ENCODE measurements around the gene PLEKHF1. TPM values are rescaled to one million over a fixed set of nuclear protein-coding genes. Genes with fewer than 3 reads are reported as not detected.

The PLEKHF1 gene, protein sequence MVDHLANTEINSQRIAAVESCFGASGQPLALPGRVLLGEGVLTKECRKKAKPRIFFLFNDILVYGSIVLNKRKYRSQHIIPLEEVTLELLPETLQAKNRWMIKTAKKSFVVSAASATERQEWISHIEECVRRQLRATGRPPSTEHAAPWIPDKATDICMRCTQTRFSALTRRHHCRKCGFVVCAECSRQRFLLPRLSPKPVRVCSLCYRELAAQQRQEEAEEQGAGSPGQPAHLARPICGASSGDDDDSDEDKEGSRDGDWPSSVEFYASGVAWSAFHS
- total RNA-seq, result 10 to 100 TPM; 28.6 to 49.1 (median 38.8) TPM

DNA sequence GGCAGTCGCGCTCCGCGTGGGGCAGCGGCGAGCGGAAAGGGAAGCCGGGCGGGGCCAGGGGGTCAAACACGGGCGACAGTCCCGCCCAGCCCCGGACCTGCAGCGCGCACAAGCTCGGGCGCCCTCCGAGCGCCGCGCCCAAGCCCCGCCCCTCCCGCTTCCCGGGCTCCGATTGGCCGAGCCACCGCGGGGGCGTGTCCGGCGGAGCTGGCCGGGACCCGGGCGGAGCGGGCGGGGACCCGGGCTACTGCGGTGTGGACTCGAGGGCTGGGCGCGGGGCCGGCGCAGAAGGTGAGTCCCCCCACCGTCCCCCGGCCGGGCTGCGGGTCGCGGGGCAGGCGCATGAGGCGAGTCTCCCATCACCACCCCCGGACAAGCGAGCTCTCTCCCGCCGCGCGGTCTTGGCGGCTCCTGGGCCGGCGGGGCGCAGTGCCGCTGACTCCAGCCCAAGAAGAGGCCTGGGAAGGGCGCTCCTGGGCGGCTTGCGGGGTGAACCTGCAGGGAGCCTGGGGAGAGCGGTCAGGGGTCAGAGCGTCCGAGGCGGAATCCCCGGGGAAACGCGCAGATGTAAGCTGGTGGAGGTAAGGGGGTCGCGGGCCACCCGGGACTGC is at the start of gene PLEKHF1:
TSS of gene PLEKHF1 (plus strand) at position 247 of the 611 bp plus-strand sequence. CDS start 8,379 bp downstream, outside the sequence.
- peak; percentile 90 for ATAC-seq

DNA sequence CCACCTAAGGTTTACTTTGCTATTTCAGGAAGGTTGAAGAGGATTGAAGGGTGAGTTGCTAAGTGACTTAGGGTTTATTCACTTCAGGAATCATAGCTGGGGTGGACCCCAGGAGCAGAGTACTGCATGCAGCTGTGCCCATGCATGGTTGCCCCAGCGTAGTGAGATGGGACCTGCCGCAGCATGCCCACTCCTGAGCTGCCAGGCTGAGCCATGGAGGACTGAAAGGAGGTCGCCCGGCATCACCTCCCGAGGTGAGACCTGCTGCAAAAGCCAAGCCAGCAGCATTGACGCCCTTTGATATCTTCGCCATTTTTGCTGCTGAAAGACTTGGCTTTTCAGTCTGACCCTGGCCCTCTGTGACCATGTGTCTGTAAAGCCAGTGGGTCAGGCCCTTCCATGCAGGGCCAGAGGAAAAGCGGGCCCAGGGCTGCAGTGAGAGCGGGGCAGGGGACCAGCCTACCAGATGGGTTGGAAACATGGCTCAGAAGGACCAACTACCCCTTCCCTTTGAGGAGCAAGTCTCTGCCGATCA is 49.3 kb upstream of the PLEKHF1 start:
- WGBS, 2 donors (ENCODE audit: low coverage in 1 of 2), result 100% methylated on average over 1 of the region's 10 CpGs; no CpG with 5 or more reads in 1 of the 2 donors
- no peak overlapping the region for H3K27ac ChIP-seq
- ATAC-seq, result no peak
- peaks cover 4% of the 10 kb centered on the region for H3K27me3 ChIP-seq
- TF ChIP-seq, protein P1, sequence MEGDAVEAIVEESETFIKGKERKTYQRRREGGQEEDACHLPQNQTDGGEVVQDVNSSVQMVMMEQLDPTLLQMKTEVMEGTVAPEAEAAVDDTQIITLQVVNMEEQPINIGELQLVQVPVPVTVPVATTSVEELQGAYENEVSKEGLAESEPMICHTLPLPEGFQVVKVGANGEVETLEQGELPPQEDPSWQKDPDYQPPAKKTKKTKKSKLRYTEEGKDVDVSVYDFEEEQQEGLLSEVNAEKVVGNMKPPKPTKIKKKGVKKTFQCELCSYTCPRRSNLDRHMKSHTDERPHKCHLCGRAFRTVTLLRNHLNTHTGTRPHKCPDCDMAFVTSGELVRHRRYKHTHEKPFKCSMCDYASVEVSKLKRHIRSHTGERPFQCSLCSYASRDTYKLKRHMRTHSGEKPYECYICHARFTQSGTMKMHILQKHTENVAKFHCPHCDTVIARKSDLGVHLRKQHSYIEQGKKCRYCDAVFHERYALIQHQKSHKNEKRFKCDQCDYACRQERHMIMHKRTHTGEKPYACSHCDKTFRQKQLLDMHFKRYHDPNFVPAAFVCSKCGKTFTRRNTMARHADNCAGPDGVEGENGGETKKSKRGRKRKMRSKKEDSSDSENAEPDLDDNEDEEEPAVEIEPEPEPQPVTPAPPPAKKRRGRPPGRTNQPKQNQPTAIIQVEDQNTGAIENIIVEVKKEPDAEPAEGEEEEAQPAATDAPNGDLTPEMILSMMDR (IDR thresholded peaks at IDR 0.05), result no peak
- TF ChIP-seq POLR2AphosphoS5 (IDR thresholded peaks at IDR 0.05), result no peak
- no peak for TF ChIP-seq POLR2A (IDR thresholded peaks at IDR 0.05)
- TF ChIP-seq EP300 (IDR thresholded peaks at IDR 0.05), result no peak
- no peaks in the 10 kb centered on the region for H3K9me3 ChIP-seq
- peaks cover 0 to 4% (median 0%) of the 10 kb centered on the region in 3 donors for H3K4me1 ChIP-seq
- H3K4me3 ChIP-seq, result no peak overlapping the region
- H3K36me3 ChIP-seq, result peaks cover 0 to 64% of the 10 kb centered on the region in 2 donors

More for the DNA sequence above, at the start of gene PLEKHF1:
- TF ChIP-seq POLR2A (IDR thresholded peaks at IDR 0.05), result peak; percentile 54 to 81
- peak; percentile 25 for TF ChIP-seq POLR2AphosphoS5 (IDR thresholded peaks at IDR 0.05)
- no peak for TF ChIP-seq EP300 (IDR thresholded peaks at IDR 0.05)
- TF ChIP-seq, protein P1 (IDR thresholded peaks at IDR 0.05), result no peak
- Histone ChIP-seq H3K4me1 (peaks cover 4 to 94% (median 47%) of the 10 kb centered on the region in 3 donors), H3K27ac (peak within 1 kb of the TSS; percentile 74 to 94 (median 92)), H3K36me3 (no peaks in the 10 kb centered on the region), H3K27me3 (no peaks in the 10 kb centered on the region), H3K4me3 (peak within 1 kb of the TSS; percentile 82 to 92), H3K9me3 (no peaks in the 10 kb centered on the region)
- no CpG with 5 or more reads among the region's 75 CpGs for WGBS, 2 donors (ENCODE audit: low coverage in 1 of 2)

DNA sequence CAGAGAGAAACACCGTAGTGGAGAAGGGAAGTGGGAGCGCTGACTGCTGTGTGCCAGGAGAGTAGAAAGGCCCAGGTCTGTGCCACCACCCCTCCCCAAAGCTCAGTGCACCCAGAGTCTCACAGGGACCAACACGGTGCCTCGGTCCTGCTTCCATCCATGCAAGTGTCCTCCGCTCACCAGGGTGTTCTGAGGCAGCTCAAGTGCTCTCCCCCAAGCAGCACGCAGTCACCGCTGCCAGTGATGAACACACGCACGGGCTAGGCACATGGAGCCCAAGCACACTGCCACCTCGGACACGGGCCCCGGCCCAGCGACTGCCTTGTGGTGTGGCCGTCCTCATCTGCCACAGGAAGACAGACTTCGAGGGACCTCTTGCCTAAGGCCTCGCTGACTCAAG is 48.7 kb upstream of the PLEKHF1 start:
- WGBS, 2 donors (ENCODE audit: low coverage in 1 of 2), result 80 to 100% methylated on average over 1 of the region's 16 CpGs

DNA sequence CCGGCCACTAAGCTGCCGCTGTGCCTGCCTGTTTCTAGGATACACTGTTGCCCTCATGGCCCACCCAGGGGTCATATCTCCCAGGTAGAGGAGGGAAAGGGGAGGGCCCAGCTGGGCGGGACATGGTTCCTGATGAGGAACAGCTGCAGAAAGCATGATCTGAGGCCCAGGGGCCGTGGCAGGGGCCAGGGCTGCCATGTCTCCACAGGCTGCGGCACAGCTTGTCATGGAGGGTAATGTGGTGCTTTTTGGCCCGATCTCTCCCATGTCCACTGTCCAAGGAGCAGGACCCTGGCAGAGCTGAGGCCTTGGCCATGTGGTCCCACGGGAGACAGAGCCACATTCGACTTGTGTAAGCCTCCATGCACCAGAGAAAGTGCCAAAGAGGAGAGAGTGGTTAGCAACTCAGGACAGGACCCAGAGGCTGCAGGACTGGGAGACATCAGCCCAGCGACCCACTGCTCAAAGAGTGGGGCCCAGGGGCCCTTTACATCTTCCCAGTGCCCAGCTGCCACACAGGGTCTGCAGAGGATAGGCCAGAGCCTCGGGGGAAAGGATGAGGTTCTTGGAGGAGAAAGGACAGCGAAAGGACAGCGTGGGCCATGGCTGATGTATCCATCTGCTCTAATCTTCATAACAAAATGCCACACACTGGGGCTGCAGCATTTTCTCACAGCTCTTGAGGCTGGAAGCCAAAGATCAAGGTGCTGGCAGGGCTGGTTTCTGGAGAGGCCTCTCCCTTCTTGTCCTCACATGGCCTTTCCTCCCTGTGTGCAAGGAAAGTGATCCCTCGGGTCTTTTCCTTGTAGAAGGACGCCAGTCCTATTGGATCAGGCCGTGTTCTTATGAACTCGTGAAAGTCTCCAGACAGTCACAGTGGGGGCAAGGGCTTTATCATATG is 47.6 kb upstream of the PLEKHF1 start:
- TF ChIP-seq, protein P1 (IDR thresholded peaks at IDR 0.05), result no peak
- no peak for TF ChIP-seq POLR2AphosphoS5 (IDR thresholded peaks at IDR 0.05)
- TF ChIP-seq POLR2A (IDR thresholded peaks at IDR 0.05), result no peak
- TF ChIP-seq EP300 (IDR thresholded peaks at IDR 0.05), result no peak
- no peak for ATAC-seq
- 60 to 80% methylated on average over 2 to 6 of the region's 16 CpGs for WGBS, 2 donors (ENCODE audit: low coverage in 1 of 2)

More for the DNA sequence above, 48.7 kb upstream of the PLEKHF1 start:
- H3K4me1 ChIP-seq, result no peaks in the 10 kb centered on the region
- no peak overlapping the region for H3K4me3 ChIP-seq
- no peaks in the 10 kb centered on the region for H3K9me3 ChIP-seq
- H3K27me3 ChIP-seq, result peaks cover 9% of the 10 kb centered on the region
- TF ChIP-seq POLR2AphosphoS5 (IDR thresholded peaks at IDR 0.05), result no peak
- TF ChIP-seq, protein P1 (IDR thresholded peaks at IDR 0.05), result no peak
- no peak for TF ChIP-seq EP300 (IDR thresholded peaks at IDR 0.05)
- no peak for TF ChIP-seq POLR2A (IDR thresholded peaks at IDR 0.05)
- peaks cover 0 to 58% of the 10 kb centered on the region in 2 donors for H3K36me3 ChIP-seq
- H3K27ac ChIP-seq, result no peak overlapping the region
- no peak for ATAC-seq

More for the DNA sequence above, 47.6 kb upstream of the PLEKHF1 start:
- no peaks in the 10 kb centered on the region for H3K9me3 ChIP-seq
- H3K27me3 ChIP-seq, result peaks cover 20% of the 10 kb centered on the region
- peaks cover 0 to 47% of the 10 kb centered on the region in 2 donors for H3K36me3 ChIP-seq
- no peak overlapping the region for H3K27ac ChIP-seq
- H3K4me1 ChIP-seq, result no peaks in the 10 kb centered on the region
- no peak overlapping the region for H3K4me3 ChIP-seq

Data from gastroesophageal sphincter (tissue), 4 donors.